Right atrium auricular region (tissue), 2 donors: ENCODE results near the gene NUMB. TPM values are rescaled to one million over a fixed set of nuclear protein-coding genes. Genes with fewer than 3 reads are reported as not detected.

ENCODE experiments used
- DNase-seq: peaks from one replicate; pipeline ENCODE4 v3.0.0-alpha.2; 2019; ENCODE audit warnings: low spot score
- H3K27ac ChIP-seq, 2 donors: fragments of 200-600 bp; sonication (generic); 1 replicate in 1 of 2; 2 replicates in 1 of 2; pipeline ENCODE4 v1.5.1; 2016 to 2019
- H3K27me3 ChIP-seq, 2 donors: fragments of 200-600 bp; sonication (generic); one replicate each; pipeline versions ENCODE4 v1.5.1 to v1.6.0; 2017 to 2019
- H3K36me3 ChIP-seq: fragments of 200-600 bp; sonication (generic); one replicate; pipeline ENCODE4 v1.5.1; 2016
- H3K4me1 ChIP-seq, 2 donors: fragments of 200-600 bp; sonication (generic); one replicate each; pipeline versions ENCODE4 v1.5.1 to v1.6.0; 2017 to 2019
- H3K4me3 ChIP-seq, 2 donors: fragments of 200-600 bp; sonication (generic); 1 replicate in 1 of 2; 2 replicates in 1 of 2; pipeline ENCODE4 v1.5.1; 2017 to 2019; ENCODE audit warnings: mild to moderate bottlenecking in 1 of 2, moderate library complexity in 1 of 2
- H3K9me3 ChIP-seq, 2 donors: fragments of 200-600 bp; sonication (generic); one replicate each; pipeline ENCODE4 v1.5.1; 2019
- CTCF ChIP-seq, 2 donors: fragments of 200-600 bp; sonication (generic); IDR thresholded peaks; one replicate each; pipeline ENCODE4 v1.5.1; 2019; ENCODE audit warnings: antibody characterized with exemption in 2 of 2
- total RNA-seq, 2 donors: library from RNA; depleted of rRNA; stranded (reverse); fragments of >200 nt; gene quantifications; one replicate each; pipeline ENCODE4 v1.1.0, GENCODE V29; 2016

NUMB gene
- total RNA-seq, 2 donors from 2014 or later, result 24.6 to 31.9 TPM

- Histone ChIP-seq H3K36me3 (no peaks in the 10 kb centered on the region), H3K4me1 (peaks cover 0 to 46% of the 10 kb centered on the region in 2 donors), H3K9me3 (no peaks in the 10 kb centered on the region), H3K4me3 (no peak overlapping the region), H3K27me3 (no peaks in the 10 kb centered on the region), H3K27ac (peak overlapping the region; percentile 66 to 96)
- TF ChIP-seq CTCF (IDR thresholded peaks at IDR 0.05), result no peak
- peak; percentile 81 for DNase-seq
These were observed 5.1 kb upstream of the NUMB start for GRCh38 chr14:73463411-73463810.

GRCh38 chr14:73462815-73463214, 4.5 kb upstream of the NUMB start:
- Histone ChIP-seq H3K27me3 (no peaks in the 10 kb centered on the region), H3K9me3 (no peaks in the 10 kb centered on the region), H3K4me1 (peaks cover 0 to 46% of the 10 kb centered on the region in 2 donors), H3K36me3 (no peaks in the 10 kb centered on the region), H3K27ac (peak overlapping the region; percentile 66 to 96), H3K4me3 (no peak overlapping the region)
- peak; percentile 54 for DNase-seq
- no peak for TF ChIP-seq CTCF (IDR thresholded peaks at IDR 0.05)

GRCh38 chr14:73462048-73462715, 3.8 kb upstream of the NUMB start:
- H3K27ac ChIP-seq, result peak overlapping the region; percentile 66 to 96
- no peak for TF ChIP-seq CTCF (IDR thresholded peaks at IDR 0.05)
- no peaks in the 10 kb centered on the region for H3K36me3 ChIP-seq
- DNase-seq, result peak; percentile 61
- peaks cover 0 to 46% of the 10 kb centered on the region in 2 donors for H3K4me1 ChIP-seq
- H3K9me3 ChIP-seq, result no peaks in the 10 kb centered on the region
- peak overlapping the region in 1 of 2 donors; percentile 26 for H3K4me3 ChIP-seq
- no peaks in the 10 kb centered on the region for H3K27me3 ChIP-seq

- no peaks in the 10 kb centered on the region for H3K27me3 ChIP-seq
- DNase-seq, result peak; percentile 40
- peak overlapping the region in 1 of 2 donors; percentile 26 for H3K4me3 ChIP-seq
- H3K4me1 ChIP-seq, result peaks cover 0 to 51% of the 10 kb centered on the region in 2 donors
- no peak for TF ChIP-seq CTCF (IDR thresholded peaks at IDR 0.05)
- no peaks in the 10 kb centered on the region for H3K36me3 ChIP-seq
- peak overlapping the region; percentile 66 to 96 for H3K27ac ChIP-seq
- H3K9me3 ChIP-seq, result no peaks in the 10 kb centered on the region
These were observed 3.2 kb upstream of the NUMB start for GRCh38 chr14:73461478-73462047.

- peak; percentile 50 for DNase-seq
- Histone ChIP-seq H3K4me3 (no peak overlapping the region), H3K27ac (peak overlapping the region; percentile 66 to 96), H3K27me3 (no peaks in the 10 kb centered on the region), H3K36me3 (no peaks in the 10 kb centered on the region), H3K9me3 (no peaks in the 10 kb centered on the region), H3K4me1 (peaks cover 0 to 56% of the 10 kb centered on the region in 2 donors)
- no peak for TF ChIP-seq CTCF (IDR thresholded peaks at IDR 0.05)
These were observed 2.4 kb upstream of the NUMB start for GRCh38 chr14:73460691-73461127.
